Liver (tissue), 3 donors: ENCODE measurements around the gene KCTD6.

Source experiments
- ATF3 ChIP-seq: IDR thresholded peaks from 2 replicates; pipeline ENCODE4 v1.6.1; 2016; ENCODE audit warnings: antibody characterized with exemption
- CTCF ChIP-seq: fragments of 150-350 bp; IDR thresholded peaks from 2 replicates; pipeline ENCODE4 v1.5.1; 2017; ENCODE audit warnings: improper control_type of control experiment, low read depth, low read length; ENCODE audit not compliant: missing input control
- EGR1 ChIP-seq, 2 donors: IDR thresholded peaks; 2 replicates each; pipeline ENCODE4 v1.6.1; 2016 to 2018; ENCODE audit warnings: antibody characterized with exemption in 2 of 2, low read depth in 2 of 2
- FOXA1 ChIP-seq: IDR thresholded peaks from 2 replicates; pipeline ENCODE4 v1.6.1; 2016; ENCODE audit warnings: antibody characterized with exemption
- JUND ChIP-seq, 2 donors: IDR thresholded peaks; 2 replicates each; pipeline ENCODE4 v1.6.1; 2016; ENCODE audit warnings: antibody characterized with exemption in 2 of 2
- MAX ChIP-seq: IDR thresholded peaks from 2 replicates; pipeline ENCODE4 v1.6.1; 2016; ENCODE audit warnings: antibody characterized with exemption
- NR2F2 ChIP-seq: IDR thresholded peaks from 2 replicates; pipeline ENCODE4 v1.6.1; 2016; ENCODE audit warnings: antibody characterized with exemption
- RAD21 ChIP-seq, 2 donors: IDR thresholded peaks; 2 replicates each; pipeline ENCODE4 v1.6.1; 2016; ENCODE audit warnings: antibody characterized with exemption in 2 of 2, mild to moderate bottlenecking in 2 of 2
- RXRA ChIP-seq, 2 donors: IDR thresholded peaks; 2 replicates each; pipeline ENCODE4 v1.6.1; 2017 to 2018; ENCODE audit warnings: antibody characterized with exemption in 2 of 2, mild to moderate bottlenecking in 1 of 2
- TAF1 ChIP-seq: conservative IDR thresholded peaks from 2 replicates; pipeline ENCODE4 v1.6.1; 2016; ENCODE audit warnings: antibody characterized with exemption, mild to moderate bottlenecking
- YY1 ChIP-seq: IDR thresholded peaks from 2 replicates; pipeline ENCODE4 v1.6.1; 2016; ENCODE audit warnings: antibody characterized with exemption, mild to moderate bottlenecking
- ZBTB33 ChIP-seq: IDR thresholded peaks from 2 replicates; pipeline ENCODE4 v1.6.1; 2016; ENCODE audit warnings: antibody characterized with exemption
- TF ChIP-seq, protein P1 (sequence below): IDR thresholded peaks from 2 replicates; pipeline ENCODE4 v1.6.1; 2016; ENCODE audit warnings: antibody characterized with exemption, mild to moderate bottlenecking
- donor health status: healthy.
- donor health status: healthy.

DNA sequence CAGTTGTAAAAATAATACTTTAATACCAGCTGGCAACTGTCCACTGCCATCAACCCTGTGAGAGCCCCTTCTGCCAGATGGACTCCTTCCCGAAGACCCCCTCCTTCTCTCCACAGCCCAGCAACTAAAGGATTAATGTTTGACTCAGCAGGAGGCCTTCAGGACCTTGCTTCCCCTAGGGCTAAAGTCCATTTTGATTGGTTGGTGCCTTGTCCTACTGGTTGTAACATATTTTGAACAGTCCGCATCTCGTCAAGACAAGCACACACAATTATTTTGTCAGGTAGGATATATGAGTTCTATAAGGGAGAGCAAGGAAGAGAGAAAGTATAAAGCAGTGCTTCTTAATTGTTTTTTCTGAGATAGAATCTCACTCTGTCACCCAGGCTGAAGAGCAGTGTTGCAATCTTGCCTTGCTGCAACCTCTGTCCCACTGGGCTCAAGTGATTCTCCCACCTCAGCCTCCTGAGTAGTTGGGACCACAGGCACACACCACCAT, 26.4 kb downstream of the KCTD6 start:
- TF ChIP-seq CTCF (no peak), EGR1 (IDR thresholded peaks at IDR 0.05; ENCODE audit: low read depth in 2 of 2) (no peak), JUND (IDR thresholded peaks at IDR 0.05) (peak in 1 of 2 donors; percentile 48), RAD21 (IDR thresholded peaks at IDR 0.05) (no peak), TAF1 (no peak), YY1 (peak; percentile 16), NR2F2 (no peak), MAX (peak; percentile 32), RXRA (IDR thresholded peaks at IDR 0.05) (peak; percentile 63 to 74), ATF3 (no peak), FOXA1 (no peak), ZBTB33 (no peak)
- TF ChIP-seq, protein P1, sequence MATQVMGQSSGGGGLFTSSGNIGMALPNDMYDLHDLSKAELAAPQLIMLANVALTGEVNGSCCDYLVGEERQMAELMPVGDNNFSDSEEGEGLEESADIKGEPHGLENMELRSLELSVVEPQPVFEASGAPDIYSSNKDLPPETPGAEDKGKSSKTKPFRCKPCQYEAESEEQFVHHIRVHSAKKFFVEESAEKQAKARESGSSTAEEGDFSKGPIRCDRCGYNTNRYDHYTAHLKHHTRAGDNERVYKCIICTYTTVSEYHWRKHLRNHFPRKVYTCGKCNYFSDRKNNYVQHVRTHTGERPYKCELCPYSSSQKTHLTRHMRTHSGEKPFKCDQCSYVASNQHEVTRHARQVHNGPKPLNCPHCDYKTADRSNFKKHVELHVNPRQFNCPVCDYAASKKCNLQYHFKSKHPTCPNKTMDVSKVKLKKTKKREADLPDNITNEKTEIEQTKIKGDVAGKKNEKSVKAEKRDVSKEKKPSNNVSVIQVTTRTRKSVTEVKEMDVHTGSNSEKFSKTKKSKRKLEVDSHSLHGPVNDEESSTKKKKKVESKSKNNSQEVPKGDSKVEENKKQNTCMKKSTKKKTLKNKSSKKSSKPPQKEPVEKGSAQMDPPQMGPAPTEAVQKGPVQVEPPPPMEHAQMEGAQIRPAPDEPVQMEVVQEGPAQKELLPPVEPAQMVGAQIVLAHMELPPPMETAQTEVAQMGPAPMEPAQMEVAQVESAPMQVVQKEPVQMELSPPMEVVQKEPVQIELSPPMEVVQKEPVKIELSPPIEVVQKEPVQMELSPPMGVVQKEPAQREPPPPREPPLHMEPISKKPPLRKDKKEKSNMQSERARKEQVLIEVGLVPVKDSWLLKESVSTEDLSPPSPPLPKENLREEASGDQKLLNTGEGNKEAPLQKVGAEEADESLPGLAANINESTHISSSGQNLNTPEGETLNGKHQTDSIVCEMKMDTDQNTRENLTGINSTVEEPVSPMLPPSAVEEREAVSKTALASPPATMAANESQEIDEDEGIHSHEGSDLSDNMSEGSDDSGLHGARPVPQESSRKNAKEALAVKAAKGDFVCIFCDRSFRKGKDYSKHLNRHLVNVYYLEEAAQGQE = no peak
